AG04450 (cell line): ENCODE data around the gene UPK1B. TPM values are rescaled to one million over a fixed set of nuclear protein-coding genes. Genes with fewer than 3 reads are reported as not detected.

ENCODE experiments used
- CTCF ChIA-PET: fragments of 300-600, 350-600 bp; formaldehyde crosslinking; extraction: SDS; loops from one replicate; lab custom pipeline; 2022; ENCODE audit warnings: antibody characterized with exemption, inconsistent platforms; lab: Charles Lee
- POLR2A ChIA-PET: fragments of 350-600 bp; formaldehyde crosslinking; extraction: SDS; loops from one replicate; lab custom pipeline; 2021; ENCODE audit warnings: antibody characterized with exemption, inconsistent platforms; lab: Yijun Ruan, JAX
- DNase-seq: peaks from one replicate; pipeline ENCODE4 v3.0.0-alpha.2; 2011; ENCODE audit warnings: low read depth, low spot score
- H3K27ac ChIP-seq: one replicate; pipeline ENCODE4 v1.5.1; 2012; ENCODE audit warnings: low read depth, low read length, control low read depth
- H3K27me3 ChIP-seq: one replicate; pipeline ENCODE4 v1.6.0; 2012; ENCODE audit warnings: low read length; ENCODE audit not compliant: control insufficient read depth, insufficient read depth
- H3K4me3 ChIP-seq: 2 replicates; pipeline ENCODE4 v1.5.1; 2011; ENCODE audit warnings: mild to moderate bottlenecking, low read depth, low read length, control low read depth
- H3K9me3 ChIP-seq: 2 replicates; pipeline ENCODE4 v1.5.1; 2012; ENCODE audit warnings: low read length; ENCODE audit not compliant: control insufficient read depth, insufficient read depth
- CTCF ChIP-seq: IDR thresholded peaks from 2 replicates; pipeline ENCODE4 v1.5.1; 2011; ENCODE audit warnings: low read depth, low read length, control low read depth, inconsistent platforms
- polyA plus RNA-seq: library from polyadenylated mRNA; depleted of rRNA; stranded (reverse); fragments of >200 nt; gene quantifications from 2 replicates; pipeline ENCODE4 v1.2.3, GENCODE V29; 2011; rRNA removed

The UPK1B gene
- polyA plus RNA-seq, 1 experiment, result 0.32 TPM

DNA sequence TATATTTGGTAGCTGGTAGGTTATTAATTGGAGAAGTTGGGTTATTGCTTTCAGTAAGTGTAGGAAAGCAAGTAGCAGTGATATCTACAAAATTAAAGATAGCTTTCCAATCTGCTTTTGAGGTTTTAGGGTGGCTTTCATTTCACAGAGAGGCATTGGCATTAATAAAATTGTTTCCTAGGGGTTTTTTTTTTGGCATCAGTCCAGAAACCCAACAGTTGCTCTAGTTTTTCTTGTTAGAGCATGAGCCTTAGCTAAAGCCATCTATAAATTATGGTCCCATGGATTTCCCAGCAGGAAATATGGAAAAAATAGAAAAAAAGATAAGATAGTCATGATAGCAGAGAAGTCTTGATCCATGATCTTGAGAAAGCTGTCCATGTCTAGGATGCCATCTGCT, 70.3 kb downstream of the UPK1B start:
- DNase-seq, result no peak
- H3K27me3 ChIP-seq, result peaks cover 4% of the 10 kb centered on the region
- no peak for TF ChIP-seq CTCF
- CTCF ChIA-PET, result interaction anchor here (0.6 to 1.7 kb wide), 5 partner anchors 97 to 1384 kb away, joined by 3 to 11 read pairs (median 3); partner anchors contain the start of genes IGSF11 and TEX55
- H3K4me3 ChIP-seq, result no peak overlapping the region
- H3K9me3 ChIP-seq, result no peaks in the 10 kb centered on the region
- POLR2A ChIA-PET, result no interaction called here
- H3K27ac ChIP-seq, result no peak overlapping the region

DNA sequence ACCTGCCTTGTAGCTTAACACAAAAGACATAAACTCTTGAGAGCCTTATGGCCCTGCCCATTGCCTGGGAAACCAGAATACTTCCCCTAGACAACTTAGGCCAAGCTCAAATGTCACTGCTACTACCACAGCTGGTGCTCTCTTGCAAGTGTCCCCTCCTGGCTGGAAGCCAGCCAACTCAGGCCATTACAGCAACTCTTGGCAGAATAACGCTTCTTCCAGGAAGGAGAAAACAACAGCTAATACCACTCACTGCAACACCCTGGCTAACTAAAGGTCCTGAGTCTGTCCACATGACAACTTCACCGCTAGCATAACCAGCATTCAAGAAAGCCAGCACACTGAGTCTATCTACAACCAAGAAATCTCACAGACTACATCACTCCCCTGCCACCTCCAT, 72.4 kb downstream of the UPK1B start:
- Histone ChIP-seq H3K27ac (no peak overlapping the region), H3K9me3 (no peaks in the 10 kb centered on the region), H3K27me3 (peaks cover 4% of the 10 kb centered on the region), H3K4me3 (no peak overlapping the region)
- no peak for DNase-seq
- POLR2A ChIA-PET, result no interaction called here
- CTCF ChIA-PET, result interaction anchor here (0.7 to 1.1 kb wide), 3 partner anchors 89 to 363 kb away, joined by 3 to 4 read pairs (median 3); no protein-coding TSS in a partner anchor
- no peak for TF ChIP-seq CTCF

Other genes starting within 250 kb of the UPK1B start
- gene IGSF11, start 138.8 kb upstream of the UPK1B start, polyA plus RNA-seq, result 0.05 TPM in 1 of 2 replicates, not detected in the other
- gene TEX55, start 27.4 kb upstream of the UPK1B start, polyA plus RNA-seq, result not detected in 2 replicates
- gene B4GALT4, start 67.3 kb downstream of the UPK1B start, polyA plus RNA-seq, result 24.6 and 32.6 TPM in 2 replicates
- 14.1 and 16.6 TPM in 2 replicates for gene ARHGAP31, start 120.8 kb downstream of the UPK1B start, polyA plus RNA-seq